Measurements from ENCODE around the gene SERPINA6. TPM values are rescaled to one million over a fixed set of nuclear protein-coding genes. Genes with fewer than 3 reads are reported as not detected.
"Not testable (repeated sequence)": the region's sequence is repeated elsewhere in the genome, so short reads cannot be mapped to it uniquely, and the experiment has no call there.

Gene SERPINA6
- total RNA-seq, 1 experiment from 2014 or later: not detected

GRCh38 chr14:94290197-94290596 lies 32.9 kb downstream of the SERPINA6 start:
- H3K9me3 ChIP-seq (ENCODE audit: low read length): no peaks in the 10 kb centered on the region
- no peak overlapping the region for H3K4me3 ChIP-seq (ENCODE audit: low read length)
- H3K4me1 ChIP-seq (ENCODE audit: low read length): no peaks in the 10 kb centered on the region

GRCh38 chr14:94288610-94289465 lies 34.3 kb downstream of the SERPINA6 start:
- Histone ChIP-seq H3K27me3 (ENCODE audit: low read length) (peaks cover 8% of the 10 kb centered on the region; the same call in 1 of the 2 replicates), H3K9ac (ENCODE audit: low read length) (no peak overlapping the region), H2AFZ (ENCODE audit: low read length) (no peak overlapping the region), H4K20me1 (ENCODE audit: insufficient read depth, low read depth, low read length) (no peaks in the 10 kb centered on the region; the same call in 1 of the 2 replicates), H3K4me1 (ENCODE audit: low read length) (no peaks in the 10 kb centered on the region), H3K4me3 (ENCODE audit: low read length) (no peak overlapping the region), H3K4me2 (ENCODE audit: low read depth, low read length, poor library complexity, severe bottlenecking) (no peak overlapping the region), H3K9me2 (replicated peaks; ENCODE audit: insufficient read depth, low read length) (no peaks in the 10 kb centered on the region), H3K27ac (ENCODE audit: low read length) (no peak overlapping the region), H3K36me3 (ENCODE audit: insufficient read depth, low read length) (no peaks in the 10 kb centered on the region), H3K9me3 (ENCODE audit: low read length) (no peaks in the 10 kb centered on the region), H3K79me2 (ENCODE audit: low read length) (no peaks in the 10 kb centered on the region)
- DNase-seq: no peak

More at GRCh38 chr14:94290197-94290596, 32.9 kb downstream of the SERPINA6 start:
- Histone ChIP-seq H3K79me2 (ENCODE audit: low read length) (no peaks in the 10 kb centered on the region), H4K20me1 (ENCODE audit: insufficient read depth, low read depth, low read length) (no peaks in the 10 kb centered on the region; the same call in 1 of the 2 replicates), H3K9me2 (replicated peaks; ENCODE audit: insufficient read depth, low read length) (no peaks in the 10 kb centered on the region), H3K27me3 (ENCODE audit: low read length) (peaks cover 8% of the 10 kb centered on the region; the same call in 1 of the 2 replicates), H2AFZ (ENCODE audit: low read length) (no peak overlapping the region), H3K36me3 (ENCODE audit: insufficient read depth, low read length) (no peaks in the 10 kb centered on the region), H3K27ac (ENCODE audit: low read length) (no peak overlapping the region), H3K4me2 (ENCODE audit: low read depth, low read length, poor library complexity, severe bottlenecking) (no peak overlapping the region), H3K9ac (ENCODE audit: low read length) (no peak overlapping the region)
- DNase-seq: no peak

GRCh38 chr14:94285158-94285557 lies 38.0 kb downstream of the SERPINA6 start:
- H3K27ac ChIP-seq (ENCODE audit: low read length): no peak overlapping the region
- H2AFZ ChIP-seq (ENCODE audit: low read length): no peak overlapping the region
- no peak overlapping the region for H3K9ac ChIP-seq (ENCODE audit: low read length)
- H3K27me3 ChIP-seq (ENCODE audit: low read length): peaks cover 8% of the 10 kb centered on the region; the same call in 1 of the 2 replicates
- no peaks in the 10 kb centered on the region for H3K4me1 ChIP-seq (ENCODE audit: low read length)
- no peaks in the 10 kb centered on the region for H3K79me2 ChIP-seq (ENCODE audit: low read length)
- no peak overlapping the region for H3K4me3 ChIP-seq (ENCODE audit: low read length)
- H3K9me3 ChIP-seq (ENCODE audit: low read length): no peaks in the 10 kb centered on the region
- H4K20me1 ChIP-seq (ENCODE audit: insufficient read depth, low read depth, low read length): no peaks in the 10 kb centered on the region
- H3K9me2 ChIP-seq (replicated peaks; ENCODE audit: insufficient read depth, low read length): no peaks in the 10 kb centered on the region
- H3K36me3 ChIP-seq (ENCODE audit: insufficient read depth, low read length): no peaks in the 10 kb centered on the region
- no peak overlapping the region for H3K4me2 ChIP-seq (ENCODE audit: low read depth, low read length, poor library complexity, severe bottlenecking)
- DNase-seq: no peak

- H3K9ac ChIP-seq (ENCODE audit: low read length): no peak overlapping the region
- no peaks in the 10 kb centered on the region for H3K9me2 ChIP-seq (replicated peaks; ENCODE audit: insufficient read depth, low read length)
- DNase-seq: no peak
- peaks cover 8% of the 10 kb centered on the region; the same call in 1 of the 2 replicates for H3K27me3 ChIP-seq (ENCODE audit: low read length)
- no peak overlapping the region for H2AFZ ChIP-seq (ENCODE audit: low read length)
- H3K4me2 ChIP-seq (ENCODE audit: low read depth, low read length, poor library complexity, severe bottlenecking): no peak overlapping the region
- no peaks in the 10 kb centered on the region for H3K36me3 ChIP-seq (ENCODE audit: insufficient read depth, low read length)
- H3K9me3 ChIP-seq (ENCODE audit: low read length): no peaks in the 10 kb centered on the region
- H3K4me3 ChIP-seq (ENCODE audit: low read length): no peak overlapping the region
- no peaks in the 10 kb centered on the region for H3K4me1 ChIP-seq (ENCODE audit: low read length)
- H3K27ac ChIP-seq (ENCODE audit: low read length): no peak overlapping the region
- no peaks in the 10 kb centered on the region for H4K20me1 ChIP-seq (ENCODE audit: insufficient read depth, low read depth, low read length)
- H3K79me2 ChIP-seq (ENCODE audit: low read length): no peaks in the 10 kb centered on the region
Measured at GRCh38 chr14:94284221-94284620, 38.9 kb downstream of the SERPINA6 start.

GRCh38 chr14:94282991-94283723 lies 40.0 kb downstream of the SERPINA6 start:
- H3K36me3 ChIP-seq (ENCODE audit: insufficient read depth, low read length): no peaks in the 10 kb centered on the region
- H3K27me3 ChIP-seq (ENCODE audit: low read length): peaks cover 6% of the 10 kb centered on the region; the same call in 1 of the 2 replicates
- H3K4me3 ChIP-seq (ENCODE audit: low read length): no peak overlapping the region
- no peak overlapping the region for H3K9ac ChIP-seq (ENCODE audit: low read length)
- no peaks in the 10 kb centered on the region for H3K9me3 ChIP-seq (ENCODE audit: low read length)
- no peaks in the 10 kb centered on the region for H3K4me1 ChIP-seq (ENCODE audit: low read length)
- no peak for DNase-seq
- no peak overlapping the region for H3K4me2 ChIP-seq (ENCODE audit: low read depth, low read length, poor library complexity, severe bottlenecking)
- H2AFZ ChIP-seq (ENCODE audit: low read length): no peak overlapping the region
- no peak overlapping the region for H3K27ac ChIP-seq (ENCODE audit: low read length)
- no peaks in the 10 kb centered on the region for H3K79me2 ChIP-seq (ENCODE audit: low read length)
- H3K9me2 ChIP-seq (replicated peaks; ENCODE audit: insufficient read depth, low read length): no peaks in the 10 kb centered on the region
- no peaks in the 10 kb centered on the region for H4K20me1 ChIP-seq (ENCODE audit: insufficient read depth, low read depth, low read length)

- Histone ChIP-seq H4K20me1 (ENCODE audit: insufficient read depth, low read depth, low read length) (no peaks in the 10 kb centered on the region; the same call in 1 of the 2 replicates), H2AFZ (ENCODE audit: low read length) (no peak overlapping the region), H3K9me3 (ENCODE audit: low read length) (no peaks in the 10 kb centered on the region), H3K9ac (ENCODE audit: low read length) (no peak overlapping the region), H3K36me3 (ENCODE audit: insufficient read depth, low read length) (no peaks in the 10 kb centered on the region), H3K79me2 (ENCODE audit: low read length) (no peaks in the 10 kb centered on the region), H3K27ac (ENCODE audit: low read length) (no peak overlapping the region), H3K27me3 (ENCODE audit: low read length) (no peaks in the 10 kb centered on the region), H3K4me3 (ENCODE audit: low read length) (no peak overlapping the region), H3K4me2 (ENCODE audit: low read depth, low read length, poor library complexity, severe bottlenecking) (no peak overlapping the region), H3K4me1 (ENCODE audit: low read length) (no peaks in the 10 kb centered on the region), H3K9me2 (replicated peaks; ENCODE audit: insufficient read depth, low read length) (no peaks in the 10 kb centered on the region)
- DNase-seq: no peak
Measured at GRCh38 chr14:94278731-94279130, 44.4 kb downstream of the SERPINA6 start.

GRCh38 chr14:94276898-94277561 lies 46.1 kb downstream of the SERPINA6 start:
- not testable (repeated sequence) for H3K9me2 ChIP-seq (replicated peaks; ENCODE audit: insufficient read depth, low read length); H3K9ac ChIP-seq (ENCODE audit: low read length); H3K4me3 ChIP-seq (ENCODE audit: low read length); H3K9me3 ChIP-seq (ENCODE audit: low read length); DNase-seq; H4K20me1 ChIP-seq (ENCODE audit: insufficient read depth, low read depth, low read length); H3K27ac ChIP-seq (ENCODE audit: low read length); H3K4me2 ChIP-seq (ENCODE audit: low read depth, low read length, poor library complexity, severe bottlenecking); H3K36me3 ChIP-seq (ENCODE audit: insufficient read depth, low read length); H2AFZ ChIP-seq (ENCODE audit: low read length); H3K27me3 ChIP-seq (ENCODE audit: low read length); H3K79me2 ChIP-seq (ENCODE audit: low read length); H3K4me1 ChIP-seq (ENCODE audit: low read length)

- Histone ChIP-seq H3K36me3 (ENCODE audit: insufficient read depth, low read length) (no peaks in the 10 kb centered on the region), H3K27ac (ENCODE audit: low read length) (no peak overlapping the region), H3K9me2 (replicated peaks; ENCODE audit: insufficient read depth, low read length) (no peaks in the 10 kb centered on the region), H3K4me3 (ENCODE audit: low read length) (no peak overlapping the region), H3K9ac (ENCODE audit: low read length) (no peak overlapping the region), H3K4me2 (ENCODE audit: low read depth, low read length, poor library complexity, severe bottlenecking) (no peak overlapping the region), H3K79me2 (ENCODE audit: low read length) (no peaks in the 10 kb centered on the region), H3K9me3 (ENCODE audit: low read length) (no peaks in the 10 kb centered on the region), H3K27me3 (ENCODE audit: low read length) (no peaks in the 10 kb centered on the region; the same call in 1 of the 2 replicates), H3K4me1 (ENCODE audit: low read length) (no peaks in the 10 kb centered on the region), H2AFZ (ENCODE audit: low read length) (no peak overlapping the region), H4K20me1 (ENCODE audit: insufficient read depth, low read depth, low read length) (no peaks in the 10 kb centered on the region)
- DNase-seq: no peak
Measured at GRCh38 chr14:94269156-94269555, 54.0 kb downstream of the SERPINA6 start.

All from Karpas-422 (cell line).